Psoas muscle (tissue), 8 donors: ENCODE data around the gene WWOX. TPM values are rescaled to one million over a fixed set of nuclear protein-coding genes. Genes with fewer than 3 reads are reported as not detected.

ENCODE experiments used
- ATAC-seq, 4 donors: fragments of 200-7000 bp; cut with Tn5 transposase; one replicate each; pipeline ENCODE4 v1.9.1; 2020; ENCODE audit warnings: moderate library complexity in 3 of 4, mild to moderate bottlenecking in 2 of 4
- DNase-seq, 2 donors: peaks; one replicate each; pipeline ENCODE4 v3.0.0-alpha.2; 2020
- H3K27ac ChIP-seq: fragments of 200-600 bp; one replicate; pipeline ENCODE4 v1.8.0; 2022
- H3K27me3 ChIP-seq, 3 donors: fragments of 200-600 bp in 1 of 3; one replicate each; pipeline versions ENCODE4 v1.6.1 to v1.8.0; 2013 to 2022; ENCODE audit warnings: low read length in 2 of 3, mild to moderate bottlenecking in 2 of 3, moderate library complexity in 1 of 3; ENCODE audit not compliant: insufficient read depth in 3 of 3
- H3K36me3 ChIP-seq, 2 donors: fragments of 200-600 bp in 1 of 2; one replicate each; pipeline versions ENCODE4 v1.6.1 to v1.8.0; 2013 to 2022; ENCODE audit warnings: low read depth in 1 of 2, mild to moderate bottlenecking in 1 of 2, moderate library complexity in 1 of 2; ENCODE audit not compliant: insufficient read depth in 1 of 2
- H3K4me1 ChIP-seq: fragments of 200-600 bp; one replicate; pipeline ENCODE4 v1.8.0; 2022
- H3K4me3 ChIP-seq: fragments of 200-600 bp; one replicate; pipeline ENCODE4 v1.8.0; 2022; ENCODE audit warnings: mild to moderate bottlenecking
- H3K9me3 ChIP-seq: fragments of 200-600 bp; one replicate; pipeline ENCODE4 v1.8.0; 2022
- whole genome bisulfite sequencing, 3 donors: extraction: QIAGEN DNeasy Blood & Tissue Kit; methylation state at CpG; one replicate each; pipeline versions ENCODE4 v1.1.6 to v1.1.7; 2013; 5-methylcytosine and 5-hydroxymethylcytosine counted together
- intact Hi-C, 2 donors: fragments of 100-400 bp; cut with DNase I; formaldehyde crosslinking; loops; one replicate each; pipeline versions ENCODE4 v1.11.0 to v1.14.2; 2022
- polyA plus RNA-seq, 3 donors: library from polyadenylated mRNA; stranded (reverse); fragments of 200-250 nt; gene quantifications; one replicate each; pipeline ENCODE4 v1.2.3, GENCODE V29; 2013
- total RNA-seq, 4 donors: library from RNA; stranded (reverse); fragmentation: NEBNext Ultra II Directional in 2 of 4; extraction: Animal tissue kit (Norgen Biotek cat#: 25700) in 2 of 4; gene quantifications; one replicate each; pipeline versions ENCODE4 v1.2.1 to v1.2.4, GENCODE V29; 2021 to 2023
- TF ChIP-seq, protein P1 (sequence below): fragments of 200-600 bp; IDR thresholded peaks from one replicate; pipeline ENCODE4 v1.8.0; 2022; ENCODE audit warnings: antibody characterized with exemption
- donor health status: healthy with polysubstance abuse.
- donor health status: DM: no; HTN: no; CAD: no; lungs with moderate emphysema.
- donor health status: Bipolar disorder and iron deficiency.
- donor health status: healthy.
- donor health status: DM: yes; HTN: yes; CAD: no.
- donor health status: DM: no; HTN: no; CAD: no.
- donor health status: DM: no; HTN: no; CAD: no.
- donor health status: DM: yes; HTN: yes; CAD: no.

Gene WWOX
- total and polyA plus RNA-seq, 7 donors: 3.1 to 6.6 (median 5.0) TPM

DNA sequence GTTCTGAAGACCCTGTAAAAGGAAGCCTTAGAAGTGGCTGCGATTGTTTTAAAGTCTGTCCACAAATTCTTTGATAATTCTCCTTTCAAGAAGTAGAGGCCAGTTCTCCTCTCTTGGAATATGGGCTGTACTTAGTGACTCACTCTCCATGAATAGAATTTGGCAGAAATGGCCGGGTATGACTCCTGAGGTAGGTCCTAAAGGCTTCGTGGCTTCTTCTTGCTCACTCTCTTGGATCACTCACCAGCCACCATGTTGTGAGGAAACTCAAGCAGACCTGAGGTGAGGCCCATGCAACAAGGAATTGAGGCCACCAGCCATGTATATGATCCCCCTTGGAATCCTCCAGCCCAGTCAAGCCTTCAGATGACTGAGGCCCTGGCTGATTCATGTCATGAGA lies 75.8 kb downstream of the WWOX start:
- H3K4me3 ChIP-seq: no peak overlapping the region
- no peaks in the 10 kb centered on the region for H3K27me3 ChIP-seq
- intact Hi-C loops: no loop called here
- no peak overlapping the region for H3K27ac ChIP-seq
- ATAC-seq (no peak), DNase-seq (no peak)
- H3K9me3 ChIP-seq: no peaks in the 10 kb centered on the region
- H3K4me1 ChIP-seq: no peaks in the 10 kb centered on the region
- 89 to 92% (median 91%) methylated on average over 3 of the region's 3 CpGs for WGBS, 3 donors
- TF ChIP-seq, protein P1, sequence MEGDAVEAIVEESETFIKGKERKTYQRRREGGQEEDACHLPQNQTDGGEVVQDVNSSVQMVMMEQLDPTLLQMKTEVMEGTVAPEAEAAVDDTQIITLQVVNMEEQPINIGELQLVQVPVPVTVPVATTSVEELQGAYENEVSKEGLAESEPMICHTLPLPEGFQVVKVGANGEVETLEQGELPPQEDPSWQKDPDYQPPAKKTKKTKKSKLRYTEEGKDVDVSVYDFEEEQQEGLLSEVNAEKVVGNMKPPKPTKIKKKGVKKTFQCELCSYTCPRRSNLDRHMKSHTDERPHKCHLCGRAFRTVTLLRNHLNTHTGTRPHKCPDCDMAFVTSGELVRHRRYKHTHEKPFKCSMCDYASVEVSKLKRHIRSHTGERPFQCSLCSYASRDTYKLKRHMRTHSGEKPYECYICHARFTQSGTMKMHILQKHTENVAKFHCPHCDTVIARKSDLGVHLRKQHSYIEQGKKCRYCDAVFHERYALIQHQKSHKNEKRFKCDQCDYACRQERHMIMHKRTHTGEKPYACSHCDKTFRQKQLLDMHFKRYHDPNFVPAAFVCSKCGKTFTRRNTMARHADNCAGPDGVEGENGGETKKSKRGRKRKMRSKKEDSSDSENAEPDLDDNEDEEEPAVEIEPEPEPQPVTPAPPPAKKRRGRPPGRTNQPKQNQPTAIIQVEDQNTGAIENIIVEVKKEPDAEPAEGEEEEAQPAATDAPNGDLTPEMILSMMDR: no peak
- no peaks in the 10 kb centered on the region for H3K36me3 ChIP-seq

DNA sequence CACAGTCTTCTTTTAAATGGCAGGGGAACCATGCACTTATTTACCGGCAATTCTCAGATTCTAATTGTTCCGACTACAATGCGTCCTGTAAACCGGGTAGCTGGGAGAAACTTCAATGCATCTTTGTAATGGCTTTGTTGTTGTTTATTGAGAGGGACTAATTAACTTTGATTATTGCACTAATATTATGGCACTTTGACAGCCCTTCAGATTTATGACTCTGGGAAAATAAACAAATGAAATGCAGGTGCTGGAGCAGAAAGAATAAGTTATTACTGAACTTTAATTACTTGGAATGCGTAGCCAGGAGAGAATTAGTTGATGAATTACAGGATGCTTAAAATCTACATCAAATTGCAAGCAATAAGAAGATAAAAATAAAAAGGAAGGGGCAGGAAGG lies 77.0 kb downstream of the WWOX start:
- Histone ChIP-seq H3K36me3 (no peaks in the 10 kb centered on the region), H3K4me3 (no peak overlapping the region), H3K9me3 (no peaks in the 10 kb centered on the region), H3K4me1 (no peaks in the 10 kb centered on the region), H3K27ac (no peak overlapping the region), H3K27me3 (no peaks in the 10 kb centered on the region)
- no peak for ATAC-seq
- WGBS, 3 donors: 66 to 79% (median 72%) methylated on average over 5 of the region's 5 CpGs
- intact Hi-C loops: no loop called here
- TF ChIP-seq, protein P1: no peak
- DNase-seq: no peak

DNA sequence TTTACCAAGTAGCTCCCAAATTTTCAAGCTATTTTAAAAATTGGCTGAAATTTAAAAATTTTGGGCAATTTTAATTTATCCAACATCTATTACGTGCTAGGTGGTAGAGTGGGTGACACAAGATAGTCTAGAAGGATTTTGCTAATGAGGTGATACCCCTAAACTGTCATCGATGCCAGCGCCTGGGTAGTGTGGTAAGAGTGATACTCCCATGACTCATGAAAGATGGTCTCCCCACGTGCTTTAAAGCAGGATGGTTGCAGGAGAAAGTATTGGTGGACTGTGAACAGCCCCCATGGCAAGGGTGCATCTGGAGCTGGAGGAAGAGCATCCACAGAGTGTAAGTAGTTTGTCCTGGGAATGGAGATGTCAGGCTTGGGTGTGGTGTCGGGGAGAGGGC lies 77.8 kb downstream of the WWOX start:
- intact Hi-C loops: no loop called here
- ATAC-seq: no peak
- no peak overlapping the region for H3K27ac ChIP-seq
- DNase-seq: no peak
- H3K9me3 ChIP-seq: no peaks in the 10 kb centered on the region
- no peaks in the 10 kb centered on the region for H3K36me3 ChIP-seq
- H3K4me1 ChIP-seq: no peaks in the 10 kb centered on the region
- WGBS, 3 donors: 95 to 96% (median 95%) methylated on average over 5 of the region's 5 CpGs
- no peak overlapping the region for H3K4me3 ChIP-seq
- no peaks in the 10 kb centered on the region for H3K27me3 ChIP-seq
- TF ChIP-seq, protein P1: no peak

DNA sequence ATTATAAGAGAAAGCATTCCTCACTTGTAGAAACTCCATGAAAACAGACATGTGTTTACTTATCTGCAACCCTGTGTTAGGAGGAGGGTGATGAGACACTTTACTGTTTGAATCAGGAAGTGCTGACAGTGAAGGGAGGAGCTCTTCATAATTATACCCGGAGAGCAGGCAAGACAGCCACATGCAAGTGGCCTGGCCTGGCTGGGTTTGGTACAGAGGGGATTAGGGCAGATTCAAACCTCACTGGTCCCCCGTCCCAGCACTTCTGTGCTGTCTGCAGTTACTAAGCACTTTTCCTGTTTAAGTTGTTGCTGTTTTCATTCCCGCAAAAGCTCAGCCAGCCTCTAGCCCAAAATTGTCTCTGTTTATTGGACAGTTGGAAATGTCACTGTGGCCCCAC lies 78.5 kb downstream of the WWOX start:
- Histone ChIP-seq H3K36me3 (no peaks in the 10 kb centered on the region), H3K4me3 (no peak overlapping the region), H3K9me3 (no peaks in the 10 kb centered on the region), H3K27ac (no peak overlapping the region), H3K27me3 (no peaks in the 10 kb centered on the region), H3K4me1 (no peaks in the 10 kb centered on the region)
- TF ChIP-seq, protein P1: no peak
- intact Hi-C loops: no loop called here
- DNase-seq (no peak), ATAC-seq (no peak)
- 53 to 63% (median 53%) methylated on average over 3 of the region's 3 CpGs for WGBS, 3 donors

DNA sequence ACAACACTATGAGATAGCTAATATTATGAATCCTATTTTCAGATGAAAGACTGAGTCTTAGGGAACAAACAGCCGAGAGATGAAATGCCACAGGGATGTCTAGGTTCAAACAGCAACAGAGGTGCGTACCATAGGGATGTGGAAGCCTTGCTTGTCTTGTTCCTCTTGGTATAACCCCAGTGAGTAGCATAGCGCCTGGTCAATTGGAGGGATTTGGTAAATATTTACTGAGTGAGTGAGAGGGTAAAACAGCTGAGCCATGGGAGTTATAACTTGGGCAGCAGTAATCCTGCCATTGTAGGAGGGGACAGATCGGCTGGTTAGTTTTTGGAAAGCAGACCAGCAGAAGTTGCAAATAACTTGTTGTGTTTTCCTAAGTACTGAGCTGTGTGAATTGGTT lies 80.2 kb downstream of the WWOX start:
- Histone ChIP-seq H3K27ac (no peak overlapping the region), H3K4me1 (no peaks in the 10 kb centered on the region), H3K4me3 (no peak overlapping the region), H3K27me3 (no peaks in the 10 kb centered on the region), H3K9me3 (no peaks in the 10 kb centered on the region), H3K36me3 (no peaks in the 10 kb centered on the region)
- no peak for DNase-seq
- TF ChIP-seq, protein P1: no peak
- intact Hi-C loops: no loop called here
- WGBS, 3 donors: 68 to 82% (median 80%) methylated on average over 4 of the region's 4 CpGs
- ATAC-seq: no peak
